ENCODE results near the gene EBF4. TPM values are rescaled to one million over a fixed set of nuclear protein-coding genes. Genes with fewer than 3 reads are reported as not detected.

Gene EBF4
- total RNA-seq, 1 experiment from 2014 or later, result 11.4 TPM

DNA sequence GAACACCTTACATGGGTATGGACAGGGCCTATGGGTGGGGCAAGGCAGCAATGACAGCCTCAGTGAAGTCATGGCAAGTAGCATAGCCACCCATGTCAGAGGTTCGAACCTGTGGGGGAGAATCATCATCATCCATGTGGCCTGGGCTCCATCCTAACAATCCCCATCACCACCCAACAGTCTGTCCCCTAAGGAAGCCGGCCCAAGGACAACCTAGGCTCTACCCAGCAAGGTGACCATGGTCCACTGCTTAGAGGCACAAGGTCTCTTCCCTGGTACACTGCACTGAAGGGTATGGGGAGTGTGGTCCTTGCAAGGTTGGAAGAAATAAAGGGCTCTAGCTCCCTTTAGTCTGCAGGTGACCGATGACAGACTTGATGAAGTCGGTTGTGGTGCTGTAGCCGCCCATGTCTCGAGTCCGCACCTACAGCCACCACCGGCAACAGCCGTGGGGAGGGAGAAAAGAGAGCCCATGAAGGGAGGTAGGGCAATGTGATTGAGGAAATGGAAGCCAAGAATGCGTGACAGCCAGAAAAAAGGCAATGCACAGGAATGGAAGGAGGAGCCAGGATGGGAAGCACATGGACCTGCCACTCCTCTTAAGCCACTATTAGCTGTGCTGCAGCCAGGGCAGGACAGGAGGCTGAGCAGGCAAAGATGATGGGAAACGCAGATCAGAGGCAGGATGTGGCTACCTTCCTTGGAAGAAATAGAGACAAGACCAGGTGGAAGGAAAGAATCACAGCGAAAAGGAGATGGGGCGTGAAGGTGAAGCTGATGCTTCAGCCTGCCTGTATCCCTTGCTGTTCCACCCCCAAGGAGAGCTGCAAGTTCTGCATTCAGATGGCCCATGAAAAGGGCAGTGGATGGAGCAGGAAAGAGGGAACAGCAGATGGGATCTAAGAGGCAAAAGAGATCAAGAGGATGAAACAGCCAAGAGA lies 33.9 kb upstream of the EBF4 start:
- ChIA-PET POLR2A (no interaction called here), RAD21 (ENCODE audit: low non-redundant PET in 1 of 2, low total read pairs in 2 of 2, uncharacterized antibody in 2 of 2, unreplicated experiment in 2 of 2) (no interaction called here), CTCF (no interaction called here)
- Histone ChIP-seq H3K9ac (ENCODE audit: low read length) (no peak overlapping the region), H2AFZ (ENCODE audit: low read depth, low read length, poor library complexity, severe bottlenecking) (no peak overlapping the region), H3K27ac (ENCODE audit: low read depth, low read length) (no peak overlapping the region), H3K9me2 (ENCODE audit: insufficient read depth) (no peaks in the 10 kb centered on the region), H3K4me3 (replicated peaks in 1 of 2; ENCODE audit: low read depth in 1 of 2, low read length in 2 of 2) (no peak overlapping the region), H3K79me2 (ENCODE audit: insufficient read depth, low read length) (peaks cover 70% of the 10 kb centered on the region), H4K20me1 (ENCODE audit: insufficient read depth) (peaks cover 43% of the 10 kb centered on the region; the same call in 1 of the 2 replicates), H3K4me1 (ENCODE audit: control insufficient read depth in 1 of 2, insufficient read depth in 2 of 2, low read length in 2 of 2) (peaks cover 8 to 20% of the 10 kb centered on the region in 2 experiments), H3K27me3 (ENCODE audit: insufficient read depth, low read length) (no peaks in the 10 kb centered on the region), H3K36me3 (ENCODE audit: control insufficient read depth in 1 of 2, insufficient read depth in 2 of 2, low read length in 2 of 2) (peaks cover 52 to 71% of the 10 kb centered on the region in 2 experiments), H3K9me3 (ENCODE audit: control insufficient read depth in 1 of 2, insufficient read depth in 1 of 2, low read depth in 1 of 2, low read length in 2 of 2) (no peaks in the 10 kb centered on the region), H3K4me2 (ENCODE audit: low read length) (no peak overlapping the region)
- DNase-seq (ENCODE audit: low read depth, low spot score) (no peak), ATAC-seq (peak; percentile 60)
- intact Hi-C loops (cut with micrococcal nuclease), result no loop called here
- peak; percentile 24; the same call in 1 of the 2 replicates for TF ChIP-seq JUND (IDR thresholded peaks at IDR 0.05)
- TF ChIP-seq, protein P1, sequence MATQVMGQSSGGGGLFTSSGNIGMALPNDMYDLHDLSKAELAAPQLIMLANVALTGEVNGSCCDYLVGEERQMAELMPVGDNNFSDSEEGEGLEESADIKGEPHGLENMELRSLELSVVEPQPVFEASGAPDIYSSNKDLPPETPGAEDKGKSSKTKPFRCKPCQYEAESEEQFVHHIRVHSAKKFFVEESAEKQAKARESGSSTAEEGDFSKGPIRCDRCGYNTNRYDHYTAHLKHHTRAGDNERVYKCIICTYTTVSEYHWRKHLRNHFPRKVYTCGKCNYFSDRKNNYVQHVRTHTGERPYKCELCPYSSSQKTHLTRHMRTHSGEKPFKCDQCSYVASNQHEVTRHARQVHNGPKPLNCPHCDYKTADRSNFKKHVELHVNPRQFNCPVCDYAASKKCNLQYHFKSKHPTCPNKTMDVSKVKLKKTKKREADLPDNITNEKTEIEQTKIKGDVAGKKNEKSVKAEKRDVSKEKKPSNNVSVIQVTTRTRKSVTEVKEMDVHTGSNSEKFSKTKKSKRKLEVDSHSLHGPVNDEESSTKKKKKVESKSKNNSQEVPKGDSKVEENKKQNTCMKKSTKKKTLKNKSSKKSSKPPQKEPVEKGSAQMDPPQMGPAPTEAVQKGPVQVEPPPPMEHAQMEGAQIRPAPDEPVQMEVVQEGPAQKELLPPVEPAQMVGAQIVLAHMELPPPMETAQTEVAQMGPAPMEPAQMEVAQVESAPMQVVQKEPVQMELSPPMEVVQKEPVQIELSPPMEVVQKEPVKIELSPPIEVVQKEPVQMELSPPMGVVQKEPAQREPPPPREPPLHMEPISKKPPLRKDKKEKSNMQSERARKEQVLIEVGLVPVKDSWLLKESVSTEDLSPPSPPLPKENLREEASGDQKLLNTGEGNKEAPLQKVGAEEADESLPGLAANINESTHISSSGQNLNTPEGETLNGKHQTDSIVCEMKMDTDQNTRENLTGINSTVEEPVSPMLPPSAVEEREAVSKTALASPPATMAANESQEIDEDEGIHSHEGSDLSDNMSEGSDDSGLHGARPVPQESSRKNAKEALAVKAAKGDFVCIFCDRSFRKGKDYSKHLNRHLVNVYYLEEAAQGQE (IDR thresholded peaks at IDR 0.05; ENCODE audit: low read depth), result no peak
- TF ChIP-seq SP1 (IDR thresholded peaks at IDR 0.05; ENCODE audit: low read depth), result no peak
- no peak for TF ChIP-seq ZNF274 (IDR thresholded peaks at IDR 0.05; ENCODE audit: low read depth, low read length)
- TF ChIP-seq ATF3 (IDR thresholded peaks at IDR 0.05), result no peak
- 0 out of 2 replicates have a peak, but pooled peaks have one; percentile 28 for TF ChIP-seq POLR2AphosphoS5 (IDR thresholded peaks at IDR 0.05; ENCODE audit: low read depth, low read length)
- no peak for TF ChIP-seq POLR2A (IDR thresholded peaks at IDR 0.05; ENCODE audit: borderline replicate concordance, extremely low read depth, insufficient read depth, insufficient read length)
- no TSS peak for BruUV-seq (replicated peaks)
